Activated CD8-positive, alpha-beta memory T cell treated with anti-CD3 and anti-CD28 coated beads for 36 hours (primary cell): ENCODE measurements around the gene SCT. TPM values are rescaled to one million over a fixed set of nuclear protein-coding genes. Genes with fewer than 3 reads are reported as not detected.

ENCODE experiments used
- CTCF ChIA-PET: fragments of 350-600 bp; sonication (Branson Sonifier 250); formaldehyde crosslinking; loops from one replicate; lab custom pipeline; 2021; ENCODE audit warnings: antibody characterized with exemption; lab: Charles Lee
- POLR2A ChIA-PET: fragments of 350-600 bp; sonication (Branson Sonifier 250); formaldehyde crosslinking; loops from one replicate; lab custom pipeline; 2021; ENCODE audit warnings: antibody characterized with exemption; lab: Charles Lee
- total RNA-seq, 2 experiments: library from RNA; stranded (reverse); gene quantifications; one replicate each; pipeline ENCODE4 v1.2.3, GENCODE V29; 2021

SCT gene
- total RNA-seq, 2 experiments from 2014 or later = not detected

GRCh38 chr11:614623-615503 lies 12.1 kb downstream of the SCT start:
- POLR2A ChIA-PET = interaction anchor here (0.7 to 2.5 kb wide), 2 partner anchors 39 to 205 kb away, joined by 6 to 9 read pairs; partner anchors contain the start of gene PHRF1

GRCh38 chr11:614021-614622 lies 12.9 kb downstream of the SCT start:
- CTCF ChIA-PET = interaction anchor here (0.7 to 0.9 kb wide), 2 partner anchors 108 to 114 kb away, joined by 3 read pairs; no protein-coding TSS in a partner anchor

More at GRCh38 chr11:614623-615503, 12.1 kb downstream of the SCT start:
- CTCF ChIA-PET = interaction anchor here (0.6 to 3.1 kb wide), 2 partner anchors 96 to 109 kb away, joined by 3 to 9 read pairs; no protein-coding TSS in a partner anchor

GRCh38 chr11:613369-613968 lies 13.5 kb downstream of the SCT start:
- POLR2A ChIA-PET = interaction anchor here (0.6 kb wide), 1 partner anchor 38 kb away, joined by 3 read pairs; the partner anchor contains the start of gene PHRF1
- CTCF ChIA-PET = interaction anchor here (0.7 to 1.3 kb wide), 3 partner anchors 38 to 115 kb away, joined by 3 read pairs; partner anchors contain the start of gene PHRF1

More at GRCh38 chr11:614021-614622, 12.9 kb downstream of the SCT start:
- POLR2A ChIA-PET = interaction anchor here (0.6 to 2.5 kb wide), 3 partner anchors 38 to 206 kb away, joined by 3 to 9 read pairs (median 6); partner anchors contain the start of gene PHRF1

- POLR2A ChIA-PET = interaction anchor here (0.6 kb wide), 1 partner anchor 14 kb away, joined by 3 read pairs; the partner anchor contains the start of gene SCT
These were observed 14.1 kb downstream of the SCT start for GRCh38 chr11:612961-613300.

GRCh38 chr11:612201-612960 lies 14.6 kb downstream of the SCT start:
- POLR2A ChIA-PET = interaction anchor here (0.6 to 1.6 kb wide), 2 partner anchors 15 to 46 kb away, joined by 3 read pairs; partner anchors contain the start of gene SCT
- CTCF ChIA-PET = interaction anchor here (1.3 kb wide), 1 partner anchor 37 kb away, joined by 3 read pairs; the partner anchor contains the start of gene PHRF1

More at GRCh38 chr11:612961-613300, 14.1 kb downstream of the SCT start:
- CTCF ChIA-PET = interaction anchor here (1.3 kb wide), 1 partner anchor 37 kb away, joined by 3 read pairs; the partner anchor contains the start of gene PHRF1

- CTCF ChIA-PET = no interaction called here
These were observed 15.7 kb downstream of the SCT start for GRCh38 chr11:611001-611996.

GRCh38 chr11:610146-610801 lies 16.7 kb downstream of the SCT start:
- CTCF ChIA-PET = no interaction called here
- POLR2A ChIA-PET = no interaction called here

More at GRCh38 chr11:611001-611996, 15.7 kb downstream of the SCT start:
- POLR2A ChIA-PET = interaction anchor here (1.6 kb wide), 1 partner anchor 45 kb away, joined by 3 read pairs; no protein-coding TSS in a partner anchor

GRCh38 chr11:609341-609811 lies 17.6 kb downstream of the SCT start:
- POLR2A ChIA-PET = no interaction called here

GRCh38 chr11:608791-609251 lies 18.2 kb downstream of the SCT start:
- ChIA-PET CTCF (interaction anchor here (0.5 kb wide), 1 partner anchor 88 kb away, joined by 3 read pairs; no protein-coding TSS in a partner anchor), POLR2A (no interaction called here)

More at GRCh38 chr11:609341-609811, 17.6 kb downstream of the SCT start:
- CTCF ChIA-PET = interaction anchor here (0.5 kb wide), 1 partner anchor 87 kb away, joined by 3 read pairs; no protein-coding TSS in a partner anchor

- ChIA-PET POLR2A (no interaction called here), CTCF (no interaction called here)
These were observed 18.9 kb downstream of the SCT start for GRCh38 chr11:607971-608659.

- POLR2A ChIA-PET = no interaction called here
- CTCF ChIA-PET = no interaction called here
These were observed 19.8 kb downstream of the SCT start for GRCh38 chr11:607020-607780.

GRCh38 chr11:606245-606644 lies 20.7 kb downstream of the SCT start:
- ChIA-PET CTCF (no interaction called here), POLR2A (no interaction called here)

- POLR2A ChIA-PET = no interaction called here
- CTCF ChIA-PET = interaction anchor here (0.6 kb wide), 1 partner anchor 41 kb away, joined by 3 read pairs; no protein-coding TSS in a partner anchor
These were observed 21.5 kb downstream of the SCT start for GRCh38 chr11:605286-606129.

GRCh38 chr11:603154-603553 lies 23.8 kb downstream of the SCT start:
- CTCF ChIA-PET = no interaction called here
- POLR2A ChIA-PET = interaction anchor here (0.7 kb wide), 1 partner anchor 42 kb away, joined by 9 read pairs; no protein-coding TSS in a partner anchor
